Left lung (tissue), 10 donors: ENCODE results near the gene MMP23B. TPM values are rescaled to one million over a fixed set of nuclear protein-coding genes. Genes with fewer than 3 reads are reported as not detected.

Source experiments
- ATAC-seq: fragments of 200-7000 bp; cut with Tn5 transposase; one replicate; pipeline ENCODE4 v1.9.1; 2020; ENCODE audit warnings: moderate library complexity
- DNase-seq, 4 donors: peaks; one replicate each; pipeline ENCODE4 v3.0.0-alpha.2; 2013 to 2020
- H3K27ac ChIP-seq, 2 donors: fragments of 200-600 bp; sonication (generic) in 1 of 2; one replicate each; pipeline versions ENCODE4 v1.5.0 to v1.8.0; 2020 to 2021
- H3K27me3 ChIP-seq, 2 donors: fragments of 200-600 bp; sonication (generic) in 1 of 2; one replicate each; pipeline versions ENCODE4 v1.5.0 to v1.8.0; 2020 to 2021
- H3K36me3 ChIP-seq, 2 donors: fragments of 200-600 bp; sonication (generic) in 1 of 2; one replicate each; pipeline versions ENCODE4 v1.5.0 to v1.8.0; 2020 to 2021
- H3K4me1 ChIP-seq, 2 donors: fragments of 200-600 bp; one replicate each; pipeline ENCODE4 v1.8.0; 2021
- H3K4me3 ChIP-seq, 2 donors: fragments of 200-600 bp; sonication (generic) in 1 of 2; one replicate each; pipeline versions ENCODE4 v1.5.0 to v1.8.0; 2020 to 2021; ENCODE audit warnings: mild to moderate bottlenecking in 1 of 2
- H3K9me3 ChIP-seq, 2 donors: fragments of 200-600 bp; sonication (generic) in 1 of 2; one replicate each; pipeline versions ENCODE4 v1.5.0 to v1.8.0; 2020 to 2021
- intact Hi-C, 2 donors: fragments of 100-400 bp; cut with DNase I; formaldehyde crosslinking; loops; one replicate each; pipeline versions ENCODE4 v1.11.2 to v1.14.2; 2022
- polyA plus RNA-seq, 6 donors: library from polyadenylated mRNA; unstranded; fragments of 120-200 nt; gene quantifications; one replicate each; pipeline ENCODE4 v1.2.1, GENCODE V29; 2013; ENCODE audit not compliant: insufficient read length in 6 of 6
- total RNA-seq, 2 donors: library from RNA; stranded (reverse); fragmentation: NEBNext Ultra II Directional; extraction: Animal tissue kit (Norgen Biotek cat#: 25700); gene quantifications; one replicate each; pipeline ENCODE4 v1.2.1, GENCODE V29; 2021
- TF ChIP-seq, protein P1 (sequence below), 2 donors: fragments of 200-600 bp; sonication (generic) in 1 of 2; IDR thresholded peaks; one replicate each; pipeline versions ENCODE4 v1.5.0 to v1.8.0; 2021; ENCODE audit warnings: antibody characterized with exemption in 2 of 2
- donor health status: DM: no; HTN: yes; CAD: no.
- donor health status: DM: no; HTN: no; CAD: no.

The MMP23B gene
- total and polyA plus RNA-seq, 8 donors = 31.9 to 96.9 (median 56.1) TPM

DNA sequence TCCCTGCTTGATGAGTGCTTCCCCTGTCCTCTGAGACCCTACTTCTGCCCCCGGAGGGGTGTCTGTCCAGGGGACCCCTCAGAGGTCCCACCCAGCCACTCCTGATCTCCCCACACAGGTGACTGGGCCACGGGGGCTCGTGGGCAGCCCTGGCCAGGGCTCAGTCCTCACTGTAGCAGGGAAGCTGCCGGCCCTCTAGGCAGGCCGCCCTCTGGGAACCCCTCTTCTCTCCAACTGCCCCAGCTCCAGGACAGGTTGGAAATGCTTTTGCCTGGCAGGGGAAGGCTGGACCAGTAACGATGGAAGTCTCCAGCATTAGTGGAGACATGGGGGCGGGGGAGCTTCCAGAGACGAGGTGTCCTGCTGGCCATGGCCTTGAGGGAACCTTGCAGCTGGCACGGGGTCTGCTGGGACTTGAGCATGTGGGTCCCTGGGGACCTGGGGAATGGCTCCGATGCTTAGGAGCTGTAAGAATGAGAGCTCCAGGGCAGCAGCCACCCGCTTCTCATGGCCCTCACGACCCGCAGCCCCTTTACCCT is 28.9 kb upstream of the MMP23B start:
- Histone ChIP-seq H3K36me3 (no peaks in the 10 kb centered on the region), H3K27ac (no peak overlapping the region), H3K4me3 (no peak overlapping the region), H3K9me3 (no peaks in the 10 kb centered on the region), H3K4me1 (peaks cover 7 to 23% of the 10 kb centered on the region in 2 donors), H3K27me3 (peaks cover 4 to 52% of the 10 kb centered on the region in 2 donors)
- DNase-seq (peak in 2 of 4 donors; percentile 27 to 61), ATAC-seq (no peak)
- intact Hi-C loops = no loop called here
- TF ChIP-seq, protein P1, sequence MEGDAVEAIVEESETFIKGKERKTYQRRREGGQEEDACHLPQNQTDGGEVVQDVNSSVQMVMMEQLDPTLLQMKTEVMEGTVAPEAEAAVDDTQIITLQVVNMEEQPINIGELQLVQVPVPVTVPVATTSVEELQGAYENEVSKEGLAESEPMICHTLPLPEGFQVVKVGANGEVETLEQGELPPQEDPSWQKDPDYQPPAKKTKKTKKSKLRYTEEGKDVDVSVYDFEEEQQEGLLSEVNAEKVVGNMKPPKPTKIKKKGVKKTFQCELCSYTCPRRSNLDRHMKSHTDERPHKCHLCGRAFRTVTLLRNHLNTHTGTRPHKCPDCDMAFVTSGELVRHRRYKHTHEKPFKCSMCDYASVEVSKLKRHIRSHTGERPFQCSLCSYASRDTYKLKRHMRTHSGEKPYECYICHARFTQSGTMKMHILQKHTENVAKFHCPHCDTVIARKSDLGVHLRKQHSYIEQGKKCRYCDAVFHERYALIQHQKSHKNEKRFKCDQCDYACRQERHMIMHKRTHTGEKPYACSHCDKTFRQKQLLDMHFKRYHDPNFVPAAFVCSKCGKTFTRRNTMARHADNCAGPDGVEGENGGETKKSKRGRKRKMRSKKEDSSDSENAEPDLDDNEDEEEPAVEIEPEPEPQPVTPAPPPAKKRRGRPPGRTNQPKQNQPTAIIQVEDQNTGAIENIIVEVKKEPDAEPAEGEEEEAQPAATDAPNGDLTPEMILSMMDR (IDR thresholded peaks at IDR 0.05) = no peak

DNA sequence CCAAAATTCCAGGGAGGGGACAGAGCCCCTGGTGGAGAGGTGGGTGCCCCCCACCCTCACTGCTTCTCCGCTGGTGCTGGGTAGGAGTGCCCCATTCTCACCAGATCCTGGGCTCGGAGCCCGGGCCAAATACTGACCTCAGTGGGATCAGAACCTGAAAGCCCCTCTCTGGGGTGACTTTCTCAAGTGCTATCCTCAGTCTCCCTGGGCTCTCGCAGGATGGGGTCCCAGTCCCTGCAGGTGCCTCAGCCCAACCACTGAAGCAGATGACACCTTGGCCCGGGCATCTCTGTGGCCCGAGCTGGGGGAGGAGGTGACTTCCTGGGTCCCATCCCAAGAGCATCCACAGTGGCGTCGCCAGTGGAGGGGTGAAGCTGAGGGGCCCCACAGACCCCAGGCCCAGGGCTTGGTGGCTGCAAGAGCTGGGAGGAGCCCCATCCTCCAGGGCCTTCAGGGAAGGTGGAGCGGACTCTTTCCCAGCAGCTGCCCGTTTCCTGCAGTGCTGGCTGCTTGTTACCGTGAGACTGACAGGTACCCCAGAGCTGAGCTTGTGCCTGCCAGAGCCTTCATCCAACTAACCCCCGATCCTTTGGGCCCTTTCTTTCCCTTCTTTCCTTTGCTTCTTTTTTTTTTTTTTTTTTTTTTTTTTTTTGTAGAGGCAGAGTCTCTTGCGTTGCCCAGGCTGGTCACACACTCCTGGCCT is 28.2 kb upstream of the MMP23B start:
- Histone ChIP-seq H3K27ac (no peak overlapping the region), H3K4me1 (peaks cover 7 to 20% of the 10 kb centered on the region in 2 donors), H3K4me3 (no peak overlapping the region), H3K36me3 (no peaks in the 10 kb centered on the region), H3K9me3 (no peaks in the 10 kb centered on the region), H3K27me3 (peaks cover 4 to 44% of the 10 kb centered on the region in 2 donors)
- intact Hi-C loops = no loop called here
- DNase-seq (peak in 1 of 4 donors; percentile 66), ATAC-seq (no peak)
- TF ChIP-seq, protein P1 (IDR thresholded peaks at IDR 0.05) = no peak

DNA sequence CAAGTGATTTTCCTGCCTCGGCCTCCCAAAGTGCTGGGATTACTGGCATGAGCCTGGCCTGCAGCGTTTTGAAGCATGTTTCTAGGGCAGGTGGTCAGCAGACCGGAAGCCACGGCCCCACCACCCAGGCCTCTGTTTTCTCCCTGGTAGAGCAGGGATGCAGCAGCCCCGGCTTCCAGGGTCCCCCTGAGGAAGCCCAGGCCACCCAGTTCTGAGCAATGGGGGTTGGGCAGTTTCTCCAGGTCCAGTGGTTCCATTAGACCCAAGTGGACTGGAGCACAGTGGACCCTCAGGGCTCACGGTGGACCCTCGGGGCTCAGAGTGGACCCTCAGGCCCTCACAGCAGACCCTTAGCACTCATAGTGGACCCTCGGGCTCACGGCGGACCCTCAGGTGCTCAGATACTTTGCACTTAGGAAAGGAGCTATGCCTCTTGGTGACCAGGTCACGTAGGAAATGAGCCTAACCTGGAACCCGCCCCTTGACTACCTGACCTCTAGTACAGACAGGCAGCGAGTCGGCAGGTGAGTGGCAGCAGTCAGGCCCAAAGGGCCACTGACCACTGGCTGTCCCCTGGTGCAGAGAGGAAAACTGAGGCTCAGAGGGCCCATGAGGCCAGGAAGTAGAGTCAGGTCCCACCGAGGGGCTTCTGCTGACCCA is 27.5 kb upstream of the MMP23B start:
- TF ChIP-seq, protein P1 (IDR thresholded peaks at IDR 0.05) = no peak
- H3K36me3 ChIP-seq = no peaks in the 10 kb centered on the region
- H3K4me1 ChIP-seq = peaks cover 5 to 14% of the 10 kb centered on the region in 2 donors
- no peak for ATAC-seq
- no peaks in the 10 kb centered on the region for H3K9me3 ChIP-seq
- DNase-seq = peak in 1 of 4 donors; percentile 39
- peaks cover 0 to 37% of the 10 kb centered on the region in 2 donors for H3K27me3 ChIP-seq
- H3K27ac ChIP-seq = no peak overlapping the region
- H3K4me3 ChIP-seq = no peak overlapping the region
- intact Hi-C loops = no loop called here

DNA sequence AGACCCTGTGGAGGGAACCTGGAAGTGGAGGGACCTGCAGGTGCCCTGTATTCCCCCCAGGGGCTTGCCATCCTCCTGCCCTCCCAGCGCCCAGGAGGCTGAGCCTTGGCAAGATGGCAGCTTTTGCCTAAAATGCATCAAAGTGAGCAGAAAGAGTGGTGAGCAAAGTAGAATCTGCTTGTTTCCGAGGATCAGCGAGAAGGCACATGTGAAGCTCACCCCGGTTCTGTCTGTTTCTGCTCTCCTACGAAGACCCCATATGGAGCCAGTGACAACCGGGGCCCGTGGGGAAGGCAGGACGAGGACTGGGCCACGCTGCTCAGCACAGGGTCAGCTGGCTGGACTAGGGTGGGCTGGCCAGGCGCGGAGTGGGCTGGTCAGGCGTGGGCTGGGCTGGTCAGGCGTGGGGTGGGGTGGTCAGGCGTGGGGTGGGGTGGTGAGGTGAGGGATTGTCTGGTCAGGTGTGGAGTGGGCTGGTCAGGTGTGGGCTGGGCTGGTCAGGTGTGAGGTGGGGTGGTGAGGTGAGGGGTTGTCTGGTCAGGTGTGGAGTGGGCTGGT is 26.9 kb upstream of the MMP23B start:
- ATAC-seq (no peak), DNase-seq (peak in 2 of 4 donors; percentile 28 to 43)
- intact Hi-C loops = no loop called here
- H3K27me3 ChIP-seq = peaks cover 0 to 35% of the 10 kb centered on the region in 2 donors
- no peaks in the 10 kb centered on the region for H3K36me3 ChIP-seq
- H3K4me3 ChIP-seq = no peak overlapping the region
- H3K27ac ChIP-seq = no peak overlapping the region
- H3K4me1 ChIP-seq = peaks cover 5 to 18% of the 10 kb centered on the region in 2 donors
- H3K9me3 ChIP-seq = no peaks in the 10 kb centered on the region
- TF ChIP-seq, protein P1 (IDR thresholded peaks at IDR 0.05) = no peak

DNA sequence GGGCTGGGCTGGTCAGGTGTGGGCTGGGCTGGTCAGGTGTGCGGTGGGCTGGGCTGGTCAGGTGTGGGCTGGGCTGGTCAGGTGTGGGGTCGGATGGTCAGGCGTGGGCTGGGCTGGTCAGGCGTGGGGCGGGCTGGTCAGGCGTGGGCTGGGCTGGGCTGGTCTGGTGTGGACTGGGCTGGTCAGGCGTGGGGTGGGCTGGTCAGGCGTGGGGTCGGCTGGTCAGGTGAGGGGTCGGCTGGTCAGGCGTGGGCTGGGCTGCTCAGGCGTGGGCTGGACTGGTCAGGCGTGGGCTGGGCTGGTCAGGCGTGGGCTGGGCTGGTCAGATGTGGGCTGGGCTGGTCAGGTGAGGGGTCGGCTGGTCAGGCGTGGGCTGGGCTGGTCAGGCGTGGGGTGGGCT is 26.2 kb upstream of the MMP23B start:
- no peak for ATAC-seq
- TF ChIP-seq, protein P1 (IDR thresholded peaks at IDR 0.05) = no peak
- Histone ChIP-seq H3K4me3 (no peak overlapping the region), H3K4me1 (peaks cover 2 to 12% of the 10 kb centered on the region in 2 donors), H3K27ac (no peak overlapping the region), H3K36me3 (no peaks in the 10 kb centered on the region), H3K27me3 (peaks cover 0 to 29% of the 10 kb centered on the region in 2 donors), H3K9me3 (no peaks in the 10 kb centered on the region)
- DNase-seq = peak in 2 of 4 donors; percentile 30 to 61
- intact Hi-C loops = no loop called here
